ENCODE results near the gene MRPL20. TPM values are rescaled to one million over a fixed set of nuclear protein-coding genes. Genes with fewer than 3 reads are reported as not detected.

The MRPL20 gene
- total and polyA plus RNA-seq, 2 donors (not counting 3 experiments of a cell fraction or from before 2014, with no cell fraction given), result 134 to 152 TPM

- no TSS peak for BruUV-seq (replicated peaks)
- Histone ChIP-seq H3K9me1 (replicated peaks; ENCODE audit: control insufficient read depth, extremely low read depth, insufficient read depth, low read length) (no peaks in the 10 kb centered on the region), H3K4me2 (ENCODE audit: insufficient read depth, low read length) (no peak overlapping the region), H3K4me3 (replicated peaks in 1 of 3; ENCODE audit: insufficient read depth in 1 of 3, low read depth in 1 of 3, low read length in 3 of 3) (no peak overlapping the region), H2AFZ (ENCODE audit: low read depth, low read length) (no peak overlapping the region), H4K20me1 (replicated peaks; ENCODE audit: control insufficient read depth, extremely low read depth, insufficient read depth, low read length) (no peaks in the 10 kb centered on the region), H3K27ac (ENCODE audit: insufficient read depth, low read depth, low read length) (no peak overlapping the region), H3K27me3 (ENCODE audit: control insufficient read depth in 2 of 2, insufficient read depth in 2 of 2, low read length in 2 of 2) (no peaks in the 10 kb centered on the region), H3K79me2 (ENCODE audit: control insufficient read depth, insufficient read depth, low read length) (peaks cover 62% of the 10 kb centered on the region), H3K9ac (replicated peaks; ENCODE audit: extremely low read depth, insufficient read depth, low read length) (no peak overlapping the region), H3K4me1 (ENCODE audit: control insufficient read depth, extremely low read depth, insufficient read depth, low read length) (peaks cover 24% of the 10 kb centered on the region), H3K36me3 (ENCODE audit: control insufficient read depth in 2 of 2, extremely low read depth in 1 of 2, insufficient read depth in 2 of 2, low read length in 2 of 2) (peaks cover 9 to 27% of the 10 kb centered on the region in 2 experiments), H3K9me3 (replicated peaks; ENCODE audit: control insufficient read depth, insufficient read depth, low read length) (no peaks in the 10 kb centered on the region)
- DNase-seq (ENCODE audit: low read depth, low spot score) (peak; percentile 62), FAIRE-seq (peak; percentile 55)
- dilution Hi-C loops (cut with MboI; ENCODE audit: extremely low pct_ligation_motif_present, low sequenced_read_pairs) (no loop called here), intact Hi-C loops (cut with micrococcal nuclease) (no loop called here)
- no peak for TF ChIP-seq FOS (IDR thresholded peaks at IDR 0.05; ENCODE audit: borderline replicate concordance, insufficient read depth, low read length)
- peak; percentile 61 to 76 for TF ChIP-seq CTCF (IDR thresholded peaks at IDR 0.05; ENCODE audit: extremely low read depth in 1 of 2, insufficient read depth in 1 of 2, low read depth in 1 of 2, low read length in 2 of 2)
- no peak for TF ChIP-seq POLR2AphosphoS5 (IDR thresholded peaks at IDR 0.05; ENCODE audit: insufficient read depth, low read depth, low read length)
- no peak for TF ChIP-seq EZH2 (IDR thresholded peaks at IDR 0.05; ENCODE audit: borderline replicate concordance, low read depth, low read length, severe bottlenecking)
- TF ChIP-seq POLR2A (IDR thresholded peaks at IDR 0.05; ENCODE audit: low read depth, low read length), result no peak
- ChIA-PET POLR2A (interaction anchor here (0.6 kb wide), 1 partner anchor 98 kb away, joined by 5 read pairs; no protein-coding TSS in a partner anchor), CTCF (interaction anchor here (0.6 to 2.0 kb wide), 17 partner anchors 10 to 104 kb away, joined by 3 to 23 read pairs (median 4); partner anchors contain the start of genes AURKAIP1 and VWA1)
Observed at GRCh38 chr1:1402072-1402900, 4.8 kb downstream of the MRPL20 start.
